Measurements from ENCODE around the gene SCAMP1. TPM values are rescaled to one million over a fixed set of nuclear protein-coding genes. Genes with fewer than 3 reads are reported as not detected.
"Not testable (repeated sequence)": the region's sequence is repeated elsewhere in the genome, so short reads cannot be mapped to it uniquely, and the experiment has no call there.

SCAMP1 gene
- total RNA-seq, 6 experiments from 2014 or later = 37.4 to 50.6 (median 44.9) TPM

DNA sequence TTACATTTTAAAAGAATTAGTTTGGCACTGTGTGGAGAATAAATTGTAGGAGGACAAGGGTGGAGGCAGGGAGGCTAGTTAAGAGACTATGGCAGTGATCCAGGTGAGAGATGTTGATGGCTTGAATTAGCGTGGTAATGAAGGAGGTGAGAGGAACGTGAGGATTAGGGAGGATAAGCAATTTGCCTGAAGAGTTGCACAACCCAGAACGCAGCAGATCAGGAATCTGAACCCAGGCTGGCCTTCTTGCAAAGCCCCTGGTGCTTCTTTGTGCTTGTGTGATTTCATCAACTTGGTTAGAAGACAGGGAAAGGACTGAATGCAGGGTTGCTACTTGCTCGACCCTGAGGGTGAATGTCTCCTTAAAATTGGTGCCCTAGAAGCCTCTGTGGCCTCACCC, 6.9 kb upstream of the SCAMP1 start:
- Mint-ChIP-seq H3K27ac (no peak overlapping the region), H3K4me1 (ENCODE audit: low read depth) (peaks cover 4% of the 10 kb centered on the region), H3K4me3 (no peak overlapping the region), H3K27me3 (ENCODE audit: insufficient read depth) (peaks cover 3% of the 10 kb centered on the region), H3K36me3 (ENCODE audit: low read depth) (peaks cover 9% of the 10 kb centered on the region; the same call in 1 of the 2 replicates), H3K9me3 (no peaks in the 10 kb centered on the region)
- no peak for DNase-seq
- TF ChIP-seq, protein P1, sequence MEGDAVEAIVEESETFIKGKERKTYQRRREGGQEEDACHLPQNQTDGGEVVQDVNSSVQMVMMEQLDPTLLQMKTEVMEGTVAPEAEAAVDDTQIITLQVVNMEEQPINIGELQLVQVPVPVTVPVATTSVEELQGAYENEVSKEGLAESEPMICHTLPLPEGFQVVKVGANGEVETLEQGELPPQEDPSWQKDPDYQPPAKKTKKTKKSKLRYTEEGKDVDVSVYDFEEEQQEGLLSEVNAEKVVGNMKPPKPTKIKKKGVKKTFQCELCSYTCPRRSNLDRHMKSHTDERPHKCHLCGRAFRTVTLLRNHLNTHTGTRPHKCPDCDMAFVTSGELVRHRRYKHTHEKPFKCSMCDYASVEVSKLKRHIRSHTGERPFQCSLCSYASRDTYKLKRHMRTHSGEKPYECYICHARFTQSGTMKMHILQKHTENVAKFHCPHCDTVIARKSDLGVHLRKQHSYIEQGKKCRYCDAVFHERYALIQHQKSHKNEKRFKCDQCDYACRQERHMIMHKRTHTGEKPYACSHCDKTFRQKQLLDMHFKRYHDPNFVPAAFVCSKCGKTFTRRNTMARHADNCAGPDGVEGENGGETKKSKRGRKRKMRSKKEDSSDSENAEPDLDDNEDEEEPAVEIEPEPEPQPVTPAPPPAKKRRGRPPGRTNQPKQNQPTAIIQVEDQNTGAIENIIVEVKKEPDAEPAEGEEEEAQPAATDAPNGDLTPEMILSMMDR (IDR thresholded peaks at IDR 0.05) = no peak

- H3K9me3 Mint-ChIP-seq = no peaks in the 10 kb centered on the region
- no peak overlapping the region for H3K27ac Mint-ChIP-seq
- peaks cover 3% of the 10 kb centered on the region for H3K27me3 Mint-ChIP-seq (ENCODE audit: insufficient read depth)
- DNase-seq = no peak
- TF ChIP-seq, protein P1 (IDR thresholded peaks at IDR 0.05) = no peak
- no peak overlapping the region for H3K4me3 Mint-ChIP-seq
- H3K4me1 Mint-ChIP-seq (ENCODE audit: low read depth) = peaks cover 11% of the 10 kb centered on the region
- peaks cover 15% of the 10 kb centered on the region; the same call in 1 of the 2 replicates for H3K36me3 Mint-ChIP-seq (ENCODE audit: low read depth)
Observed at GRCh38 chr5:78354066-78354670, 6.2 kb upstream of the SCAMP1 start.

DNA sequence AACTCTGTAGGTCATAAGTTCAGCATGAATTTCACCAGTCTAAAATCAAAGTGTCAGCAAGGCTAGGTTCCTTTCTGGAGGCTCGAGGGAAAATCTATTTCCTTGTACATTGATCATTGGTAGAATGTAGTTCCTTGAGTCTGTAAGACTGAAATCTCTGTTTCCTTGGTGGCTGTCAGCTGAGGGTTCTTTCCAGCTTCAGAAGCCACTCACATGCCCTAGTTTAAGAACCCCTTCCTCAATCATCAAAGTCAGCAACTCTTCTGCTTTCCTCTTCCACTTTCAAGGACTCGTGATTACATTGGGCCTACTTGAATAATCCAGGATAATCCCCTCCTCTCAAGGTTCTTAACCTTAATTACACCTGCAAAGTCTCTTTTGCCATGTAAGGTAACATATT, 4.9 kb upstream of the SCAMP1 start:
- Mint-ChIP-seq H3K9me3 (no peaks in the 10 kb centered on the region), H3K27ac (no peak overlapping the region), H3K4me3 (no peak overlapping the region), H3K4me1 (ENCODE audit: low read depth) (peaks cover 19% of the 10 kb centered on the region), H3K27me3 (ENCODE audit: insufficient read depth) (peaks cover 1% of the 10 kb centered on the region), H3K36me3 (ENCODE audit: low read depth) (peaks cover 22% of the 10 kb centered on the region)
- DNase-seq = no peak
- TF ChIP-seq, protein P1 (IDR thresholded peaks at IDR 0.05) = no peak

- Mint-ChIP-seq H3K4me1 (ENCODE audit: low read depth) (peaks cover 35% of the 10 kb centered on the region), H3K27ac (peak overlapping the region; percentile 98), H3K36me3 (ENCODE audit: low read depth) (peaks cover 22% of the 10 kb centered on the region), H3K4me3 (peak overlapping the region; percentile 95)
- not testable (repeated sequence) for H3K27me3 Mint-ChIP-seq (ENCODE audit: insufficient read depth); H3K9me3 Mint-ChIP-seq; DNase-seq
Observed at GRCh38 chr5:78359455-78359830, 974 bp upstream of the SCAMP1 start.

GRCh38 chr5:78360674-78360923, 182 bp downstream of the SCAMP1 start:
- DNase-seq = no peak
- Mint-ChIP-seq H3K4me1 (ENCODE audit: low read depth) (peaks cover 35% of the 10 kb centered on the region), H3K27ac (peak overlapping the region; percentile 98), H3K27me3 (ENCODE audit: insufficient read depth) (no peaks in the 10 kb centered on the region), H3K36me3 (ENCODE audit: low read depth) (peaks cover 22% of the 10 kb centered on the region), H3K4me3 (peak overlapping the region; percentile 95), H3K9me3 (no peaks in the 10 kb centered on the region)
- TF ChIP-seq, protein P1 (IDR thresholded peaks at IDR 0.05) = no peak

DNA sequence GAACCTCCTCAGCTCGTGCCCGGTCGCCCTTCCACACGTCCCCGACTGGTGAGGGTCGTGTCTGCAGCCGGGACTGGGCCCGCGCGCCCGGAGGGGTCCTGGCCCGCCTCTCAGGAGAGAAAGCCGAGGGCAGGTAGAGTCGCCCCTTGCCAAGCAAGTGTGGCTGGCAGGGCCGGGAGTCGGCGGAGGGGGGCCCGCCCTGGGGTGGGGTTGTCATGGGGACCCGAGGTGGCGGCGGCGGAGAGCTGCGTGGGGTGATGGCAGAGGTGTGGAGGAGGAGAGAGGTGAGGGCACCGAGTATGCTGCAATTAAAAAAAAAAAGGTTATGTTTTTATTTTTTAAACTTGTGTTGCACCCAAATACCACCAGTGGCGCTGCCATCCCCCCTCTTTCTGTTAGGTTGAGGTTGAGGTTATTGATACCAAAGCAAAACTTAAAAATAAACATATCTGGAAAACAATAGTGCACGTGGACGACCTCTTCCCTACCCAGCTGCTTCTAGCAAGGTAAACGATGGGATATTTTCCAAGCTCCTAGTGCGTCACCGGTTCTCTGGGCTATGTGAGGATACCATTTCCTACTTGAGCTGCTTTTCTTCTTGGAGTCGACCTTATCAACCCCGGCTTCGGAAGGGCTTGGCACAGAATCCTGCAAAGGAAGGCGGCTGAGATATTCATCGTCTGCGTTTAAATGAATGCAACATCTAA, 660 bp downstream of the SCAMP1 start:
- H3K27me3 Mint-ChIP-seq (ENCODE audit: insufficient read depth) = no peaks in the 10 kb centered on the region
- DNase-seq = peak; percentile 26

More for the DNA sequence above, 660 bp downstream of the SCAMP1 start:
- Mint-ChIP-seq H3K4me1 (ENCODE audit: low read depth) (peaks cover 35% of the 10 kb centered on the region), H3K27ac (peak overlapping the region; percentile 98), H3K36me3 (ENCODE audit: low read depth) (peaks cover 22% of the 10 kb centered on the region), H3K4me3 (peak overlapping the region; percentile 95), H3K9me3 (no peaks in the 10 kb centered on the region)
- TF ChIP-seq, protein P1 (IDR thresholded peaks at IDR 0.05) = peak; percentile 56

Measured in HFFc6 (cell line).